A549 (cell line): ENCODE data around the gene TMEM121. TPM values are rescaled to one million over a fixed set of nuclear protein-coding genes. Genes with fewer than 3 reads are reported as not detected.

ENCODE experiments used
- ATAC-seq, 2 experiments: fragments of 200-7000 bp in 1 of 2; fragments of >200 bp in 1 of 2; cut with Nextera tagmentation in 1 of 2; cut with Tn5 transposase in 1 of 2; 3 replicates each; pipeline versions ENCODE4 v1.8.0 to v1.9.1; 2018 to 2020; ENCODE audit warnings: mild to moderate bottlenecking in 1 of 2, moderate library complexity in 1 of 2
- CTCF ChIA-PET: fragments of 300-600 bp; sonication (Branson Sonifier 250); formaldehyde crosslinking; extraction: SDS; loops from one replicate; lab custom pipeline; 2021; ENCODE audit warnings: antibody characterized with exemption, inconsistent platforms; lab: Yijun Ruan, JAX
- POLR2A ChIA-PET: fragments of 350-600 bp; formaldehyde crosslinking; extraction: SDS; loops from one replicate; lab custom pipeline; 2021; ENCODE audit warnings: antibody characterized with exemption, inconsistent platforms; lab: Yijun Ruan, JAX
- DNase-seq, 2 experiments: peaks; one replicate each; pipeline versions ENCODE4 v3.0.0 to v3.0.0-alpha.2; 2011 to 2016; ENCODE audit warnings: low read depth in 1 of 2, low spot score in 1 of 2
- FAIRE-seq: peaks from 2 replicates; lab custom pipeline; 2011; peaks lifted over from hg19 to GRCh38; lab: Jason Lieb, UNC
- H3K27ac ChIP-seq, 2 experiments: fragments of >200 bp; sonication (Bioruptor Twin); formaldehyde crosslinking; 3 replicates each; pipeline ENCODE4 v1.5.1; 2016 to 2017
- H3K4me1 ChIP-seq: fragments of >200 bp; sonication (Bioruptor Twin); formaldehyde crosslinking; 3 replicates; pipeline ENCODE4 v1.6.1; 2016
- H3K4me2 ChIP-seq: fragments of >200 bp; sonication (Bioruptor Twin); formaldehyde crosslinking; 3 replicates; pipeline ENCODE4 v1.6.1; 2016
- H3K4me3 ChIP-seq: fragments of >200 bp; sonication (Bioruptor Twin); formaldehyde crosslinking; 3 replicates; pipeline ENCODE4 v1.5.1; 2016
- H3K9me3 ChIP-seq: fragments of >200 bp; sonication (Bioruptor Twin); formaldehyde crosslinking; 3 replicates; pipeline ENCODE4 v1.6.1; 2016
- BHLHE40 ChIP-seq: IDR thresholded peaks from 2 replicates; pipeline ENCODE4 v1.6.1; 2012; ENCODE audit warnings: low read depth, low read length, inconsistent platforms
- CBX8 ChIP-seq: fragments of 200-600 bp; sonication (generic); IDR thresholded peaks from 2 replicates; pipeline ENCODE4 v1.6.1; 2016
- CHD2 ChIP-seq: fragments of 150-350 bp; IDR thresholded peaks from 2 replicates; pipeline ENCODE4 v1.6.1; 2014; ENCODE audit warnings: low read length; ENCODE audit not compliant: partially characterized antibody
- EHMT2 ChIP-seq: fragments of 200-600 bp; sonication (generic); IDR thresholded peaks from 2 replicates; pipeline ENCODE4 v1.6.1; 2016; ENCODE audit warnings: antibody characterized with exemption, low read depth, mild to moderate bottlenecking, moderate library complexity
- HDAC2 ChIP-seq: fragments of 200-600 bp; sonication (generic); IDR thresholded peaks from 2 replicates; pipeline ENCODE4 v1.6.1; 2016
- JUN ChIP-seq, 2 experiments: fragments of >200 bp; sonication (Bioruptor Twin); formaldehyde crosslinking; IDR thresholded peaks; 2 replicates in 1 of 2; 3 replicates in 1 of 2; pipeline ENCODE4 v1.6.1; 2016 to 2017
- MAFK ChIP-seq: fragments of 450-650 bp; IDR thresholded peaks from 2 replicates; pipeline ENCODE4 v1.6.1; 2014; ENCODE audit not compliant: partially characterized antibody
- MAZ ChIP-seq: fragments of 150-350 bp; IDR thresholded peaks from 2 replicates; pipeline ENCODE4 v1.6.1; 2014; ENCODE audit warnings: antibody characterized with exemption, low read depth, low read length, borderline replicate concordance
- NPAS2 ChIP-seq: fragments of 250-450 bp; sonication (Bioruptor Pico); IDR thresholded peaks from 2 replicates; pipeline ENCODE4 v1.8.0; 2022; ENCODE audit warnings: mild to moderate bottlenecking, moderate library complexity, borderline replicate concordance
- PHF8 ChIP-seq: fragments of 200-600 bp; sonication (generic); IDR thresholded peaks from 2 replicates; pipeline ENCODE4 v1.6.1; 2016; ENCODE audit warnings: low read depth, mild to moderate bottlenecking, antibody characterized with exemption, moderate library complexity, borderline replicate concordance
- RARB ChIP-seq: fragments of 250-450 bp; sonication (Bioruptor Pico); IDR thresholded peaks from 2 replicates; pipeline ENCODE4 v1.8.0; 2021; ENCODE audit warnings: mild to moderate bottlenecking, moderate library complexity
- SMC3 ChIP-seq: fragments of >200 bp; sonication (Bioruptor Twin); formaldehyde crosslinking; IDR thresholded peaks from 3 replicates; pipeline ENCODE4 v1.6.1; 2018; ENCODE audit warnings: inconsistent platforms
- SREBF2 ChIP-seq: fragments of 450-650 bp; IDR thresholded peaks from 2 replicates; pipeline ENCODE4 v1.6.1; 2014; ENCODE audit warnings: mild to moderate bottlenecking, moderate library complexity
- TP53 ChIP-seq: fragments of 250-450 bp; sonication (Bioruptor Pico); IDR thresholded peaks from 2 replicates; pipeline ENCODE4 v1.5.0; 2021; ENCODE audit warnings: mild to moderate bottlenecking, moderate library complexity
- ZFP36 ChIP-seq: fragments of 450-650 bp; IDR thresholded peaks from 2 replicates; pipeline ENCODE4 v1.6.1; 2014; ENCODE audit warnings: borderline replicate concordance; ENCODE audit not compliant: partially characterized antibody
- WGBS: methylation state at CpG from one replicate; pipeline ENCODE4 v1.1.6; 2017; ENCODE audit errors: missing lambda C conversion rate; 5-methylcytosine and 5-hydroxymethylcytosine counted together
- polyA plus RNA-seq, 4 experiments: library from polyadenylated mRNA; depleted of rRNA in 3 of 4; stranded (reverse); fragments of >200 nt; fragmentation: RNase III in 1 of 4; extraction: RNeasy Plus Mini Kit Qiagen cat#74134 plus additional on column Dnase treatment in 1 of 4; gene quantifications; 2 replicates in 3 of 4; 3 replicates in 1 of 4; pipeline ENCODE4 v1.2.3, GENCODE V29; 2011 to 2017
- TF ChIP-seq, protein P1 (sequence below): fragments of 250-450 bp; sonication (Bioruptor Pico); IDR thresholded peaks from 2 replicates; pipeline ENCODE4 v1.5.0; 2021; ENCODE audit warnings: mild to moderate bottlenecking, moderate library complexity, borderline replicate concordance
- TF ChIP-seq, protein P2 (sequence below): fragments of 450-650 bp; IDR thresholded peaks from 2 replicates; pipeline ENCODE4 v1.6.1; 2014; ENCODE audit warnings: antibody characterized with exemption
- TF ChIP-seq, protein P3 (sequence below): fragments of >200 bp; sonication (Bioruptor Twin); formaldehyde crosslinking; IDR thresholded peaks from 2 replicates; pipeline ENCODE4 v1.6.1; 2016
- TF ChIP-seq, protein P4 (sequence below): fragments of 200-600 bp; sonication (generic); IDR thresholded peaks from 2 replicates; pipeline ENCODE4 v1.6.1; 2016; ENCODE audit warnings: antibody characterized with exemption, mild to moderate bottlenecking, moderate library complexity

TMEM121 gene
- polyA plus RNA-seq, 2 of the 4 experiments (the other 2 are of a cell fraction), result 2.3 to 5.7 TPM

DNA sequence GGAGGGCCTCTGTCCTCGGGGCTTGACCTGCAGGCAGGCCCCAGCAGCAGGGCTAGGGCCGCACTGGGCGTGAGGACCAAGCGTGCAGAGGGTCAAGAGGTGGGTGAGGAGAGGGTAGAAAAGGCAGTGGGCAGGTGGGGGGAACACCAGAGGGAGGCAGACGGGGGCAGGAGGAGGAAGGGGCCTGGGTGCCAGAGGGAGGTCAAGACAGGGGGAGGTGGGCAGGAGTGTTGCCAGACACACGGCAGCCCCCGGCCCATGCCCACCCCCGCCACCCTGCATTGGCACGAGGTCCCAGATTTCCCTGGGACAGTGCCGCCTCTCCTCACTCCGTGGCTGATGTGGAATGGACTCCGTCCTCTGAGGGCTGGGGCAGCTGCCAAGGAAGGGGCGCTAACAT, 8.2 kb downstream of the TMEM121 start:
- ChIA-PET POLR2A (no interaction called here), CTCF (interaction anchor here (2.4 to 4.1 kb wide), 2 partner anchors 53 to 161 kb away, joined by 10 to 25 read pairs; no protein-coding TSS in a partner anchor)
- FAIRE-seq, result no peak
- TF ChIP-seq SMC3 (no peak), BHLHE40 (no peak), SREBF2 (no peak), CBX8 (no peak), ZFP36 (no peak), HDAC2 (no peak), RARB (CRISPR knock-in tag) (no peak), MAZ (no peak), PHF8 (no peak)
- TF ChIP-seq, protein P1, sequence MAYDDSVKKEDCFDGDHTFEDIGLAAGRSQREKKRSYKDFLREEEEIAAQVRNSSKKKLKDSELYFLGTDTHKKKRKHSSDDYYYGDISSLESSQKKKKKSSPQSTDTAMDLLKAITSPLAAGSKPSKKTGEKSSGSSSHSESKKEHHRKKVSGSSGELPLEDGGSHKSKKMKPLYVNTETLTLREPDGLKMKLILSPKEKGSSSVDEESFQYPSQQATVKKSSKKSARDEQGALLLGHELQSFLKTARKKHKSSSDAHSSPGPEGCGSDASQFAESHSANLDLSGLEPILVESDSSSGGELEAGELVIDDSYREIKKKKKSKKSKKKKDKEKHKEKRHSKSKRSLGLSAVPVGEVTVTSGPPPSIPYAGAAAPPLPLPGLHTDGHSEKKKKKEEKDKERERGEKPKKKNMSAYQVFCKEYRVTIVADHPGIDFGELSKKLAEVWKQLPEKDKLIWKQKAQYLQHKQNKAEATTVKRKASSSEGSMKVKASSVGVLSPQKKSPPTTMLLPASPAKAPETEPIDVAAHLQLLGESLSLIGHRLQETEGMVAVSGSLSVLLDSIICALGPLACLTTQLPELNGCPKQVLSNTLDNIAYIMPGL (CRISPR knock-in tag), result no peak
- Histone ChIP-seq H3K4me2 (no peak overlapping the region), H3K27ac (no peak overlapping the region), H3K4me1 (no peaks in the 10 kb centered on the region), H3K9me3 (no peaks in the 10 kb centered on the region), H3K4me3 (no peak overlapping the region)
- DNase-seq, result no peak
- WGBS, result 67% methylated on average over 13 of the region's 13 CpGs
- ATAC-seq, result no peak

DNA sequence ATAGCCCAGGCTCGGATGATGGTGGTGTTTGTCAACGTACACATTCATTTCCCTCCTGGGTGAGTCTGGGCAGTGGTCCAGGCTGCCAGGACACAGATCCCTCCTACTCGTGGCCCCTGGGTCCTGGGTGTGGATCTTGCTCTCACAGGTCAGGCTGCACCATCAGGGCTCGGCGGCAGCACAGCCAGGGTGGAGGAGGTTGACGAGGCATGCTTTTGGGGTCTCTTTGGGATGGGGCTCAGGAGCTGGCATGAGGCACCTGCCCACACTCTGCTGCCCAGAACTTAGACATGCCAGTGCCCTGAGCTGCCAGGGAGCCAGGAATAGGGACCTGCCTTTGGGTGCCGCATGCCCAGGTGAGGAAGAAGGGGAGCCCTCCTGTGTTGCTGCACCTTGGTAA, 9.7 kb downstream of the TMEM121 start:
- no peak overlapping the region for H3K4me2 ChIP-seq
- no peak overlapping the region for H3K4me3 ChIP-seq
- CTCF ChIA-PET, result interaction anchor here (0.6 to 2.4 kb wide), 4 partner anchors 9 to 50 kb away, joined by 3 to 8 read pairs (median 4); partner anchors contain the start of gene CRIP1
- no peak for DNase-seq
- no peak for ATAC-seq
- POLR2A ChIA-PET, result no interaction called here
- H3K9me3 ChIP-seq, result no peaks in the 10 kb centered on the region
- WGBS, result 55% methylated on average over 4 of the region's 7 CpGs
- no peaks in the 10 kb centered on the region for H3K4me1 ChIP-seq
- TF ChIP-seq MAFK, result no peak
- TF ChIP-seq, protein P2, sequence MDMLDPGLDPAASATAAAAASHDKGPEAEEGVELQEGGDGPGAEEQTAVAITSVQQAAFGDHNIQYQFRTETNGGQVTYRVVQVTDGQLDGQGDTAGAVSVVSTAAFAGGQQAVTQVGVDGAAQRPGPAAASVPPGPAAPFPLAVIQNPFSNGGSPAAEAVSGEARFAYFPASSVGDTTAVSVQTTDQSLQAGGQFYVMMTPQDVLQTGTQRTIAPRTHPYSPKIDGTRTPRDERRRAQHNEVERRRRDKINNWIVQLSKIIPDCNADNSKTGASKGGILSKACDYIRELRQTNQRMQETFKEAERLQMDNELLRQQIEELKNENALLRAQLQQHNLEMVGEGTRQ, result no peak
- TF ChIP-seq, protein P3, sequence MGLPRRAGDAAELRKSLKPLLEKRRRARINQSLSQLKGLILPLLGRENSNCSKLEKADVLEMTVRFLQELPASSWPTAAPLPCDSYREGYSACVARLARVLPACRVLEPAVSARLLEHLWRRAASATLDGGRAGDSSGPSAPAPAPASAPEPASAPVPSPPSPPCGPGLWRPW, result no peak
- TF ChIP-seq CHD2, result no peak
- TF ChIP-seq ZFP36, result no peak
- TF ChIP-seq BHLHE40, result no peak
- no peak for TF ChIP-seq TP53 (CRISPR knock-in tag)
- TF ChIP-seq EHMT2, result no peak
- TF ChIP-seq, protein P4, sequence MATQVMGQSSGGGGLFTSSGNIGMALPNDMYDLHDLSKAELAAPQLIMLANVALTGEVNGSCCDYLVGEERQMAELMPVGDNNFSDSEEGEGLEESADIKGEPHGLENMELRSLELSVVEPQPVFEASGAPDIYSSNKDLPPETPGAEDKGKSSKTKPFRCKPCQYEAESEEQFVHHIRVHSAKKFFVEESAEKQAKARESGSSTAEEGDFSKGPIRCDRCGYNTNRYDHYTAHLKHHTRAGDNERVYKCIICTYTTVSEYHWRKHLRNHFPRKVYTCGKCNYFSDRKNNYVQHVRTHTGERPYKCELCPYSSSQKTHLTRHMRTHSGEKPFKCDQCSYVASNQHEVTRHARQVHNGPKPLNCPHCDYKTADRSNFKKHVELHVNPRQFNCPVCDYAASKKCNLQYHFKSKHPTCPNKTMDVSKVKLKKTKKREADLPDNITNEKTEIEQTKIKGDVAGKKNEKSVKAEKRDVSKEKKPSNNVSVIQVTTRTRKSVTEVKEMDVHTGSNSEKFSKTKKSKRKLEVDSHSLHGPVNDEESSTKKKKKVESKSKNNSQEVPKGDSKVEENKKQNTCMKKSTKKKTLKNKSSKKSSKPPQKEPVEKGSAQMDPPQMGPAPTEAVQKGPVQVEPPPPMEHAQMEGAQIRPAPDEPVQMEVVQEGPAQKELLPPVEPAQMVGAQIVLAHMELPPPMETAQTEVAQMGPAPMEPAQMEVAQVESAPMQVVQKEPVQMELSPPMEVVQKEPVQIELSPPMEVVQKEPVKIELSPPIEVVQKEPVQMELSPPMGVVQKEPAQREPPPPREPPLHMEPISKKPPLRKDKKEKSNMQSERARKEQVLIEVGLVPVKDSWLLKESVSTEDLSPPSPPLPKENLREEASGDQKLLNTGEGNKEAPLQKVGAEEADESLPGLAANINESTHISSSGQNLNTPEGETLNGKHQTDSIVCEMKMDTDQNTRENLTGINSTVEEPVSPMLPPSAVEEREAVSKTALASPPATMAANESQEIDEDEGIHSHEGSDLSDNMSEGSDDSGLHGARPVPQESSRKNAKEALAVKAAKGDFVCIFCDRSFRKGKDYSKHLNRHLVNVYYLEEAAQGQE, result no peak
- no peak for TF ChIP-seq JUN (IDR thresholded peaks at IDR 0.05)
- TF ChIP-seq NPAS2 (CRISPR knock-in tag), result no peak
- FAIRE-seq, result no peak
- H3K27ac ChIP-seq, result no peak overlapping the region
